ENCODE results near the gene MTG2.

DNA sequence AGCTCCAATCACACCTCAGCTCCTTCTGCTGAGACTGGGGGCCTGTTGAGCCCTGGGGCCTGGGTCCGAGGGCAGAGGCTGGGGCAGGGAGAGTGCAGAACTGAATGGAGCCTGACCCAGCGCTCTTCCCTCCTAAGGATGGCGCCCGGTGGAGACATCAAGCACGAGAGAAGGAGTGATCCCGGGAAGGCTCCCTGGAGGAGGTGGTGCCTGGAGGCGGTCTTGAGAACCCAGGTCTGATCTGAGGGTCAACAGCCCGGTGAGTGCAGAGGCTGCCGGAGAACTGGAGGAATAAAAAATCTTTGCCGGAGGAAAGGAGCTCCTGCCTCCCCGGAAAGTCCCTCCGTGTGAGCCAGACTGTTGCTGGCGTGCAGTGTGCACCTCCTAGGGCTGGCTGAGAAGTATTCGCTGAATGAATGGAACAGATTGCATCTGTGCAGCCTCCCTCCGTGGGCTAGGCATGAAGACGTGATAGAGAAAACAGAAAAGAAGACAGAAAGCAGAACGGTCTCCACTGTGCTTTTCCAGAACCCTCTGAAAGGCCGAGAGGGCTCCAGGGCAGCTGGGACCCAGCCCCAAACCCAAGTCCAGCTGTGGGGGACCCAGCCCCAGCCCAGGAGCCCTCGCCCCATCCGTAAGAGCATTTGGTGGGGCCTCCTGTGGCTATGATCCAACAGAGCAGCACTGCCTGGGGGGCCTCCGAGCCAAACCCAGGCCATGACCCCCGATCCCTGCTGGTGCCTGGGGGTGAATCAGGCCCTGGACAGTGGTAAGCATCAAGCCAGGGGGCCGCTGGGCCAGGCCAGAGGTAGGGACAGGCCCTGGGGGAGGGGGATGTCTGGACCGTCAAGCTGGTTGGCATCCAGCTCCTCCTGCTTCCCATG, 44.1 kb downstream of the MTG2 start:
- TF ChIP-seq, protein P1, sequence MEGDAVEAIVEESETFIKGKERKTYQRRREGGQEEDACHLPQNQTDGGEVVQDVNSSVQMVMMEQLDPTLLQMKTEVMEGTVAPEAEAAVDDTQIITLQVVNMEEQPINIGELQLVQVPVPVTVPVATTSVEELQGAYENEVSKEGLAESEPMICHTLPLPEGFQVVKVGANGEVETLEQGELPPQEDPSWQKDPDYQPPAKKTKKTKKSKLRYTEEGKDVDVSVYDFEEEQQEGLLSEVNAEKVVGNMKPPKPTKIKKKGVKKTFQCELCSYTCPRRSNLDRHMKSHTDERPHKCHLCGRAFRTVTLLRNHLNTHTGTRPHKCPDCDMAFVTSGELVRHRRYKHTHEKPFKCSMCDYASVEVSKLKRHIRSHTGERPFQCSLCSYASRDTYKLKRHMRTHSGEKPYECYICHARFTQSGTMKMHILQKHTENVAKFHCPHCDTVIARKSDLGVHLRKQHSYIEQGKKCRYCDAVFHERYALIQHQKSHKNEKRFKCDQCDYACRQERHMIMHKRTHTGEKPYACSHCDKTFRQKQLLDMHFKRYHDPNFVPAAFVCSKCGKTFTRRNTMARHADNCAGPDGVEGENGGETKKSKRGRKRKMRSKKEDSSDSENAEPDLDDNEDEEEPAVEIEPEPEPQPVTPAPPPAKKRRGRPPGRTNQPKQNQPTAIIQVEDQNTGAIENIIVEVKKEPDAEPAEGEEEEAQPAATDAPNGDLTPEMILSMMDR (conservative IDR thresholded peaks at IDR 0.05; ENCODE audit: low read depth in 2 of 2), result no peak
- TF ChIP-seq, protein P2, sequence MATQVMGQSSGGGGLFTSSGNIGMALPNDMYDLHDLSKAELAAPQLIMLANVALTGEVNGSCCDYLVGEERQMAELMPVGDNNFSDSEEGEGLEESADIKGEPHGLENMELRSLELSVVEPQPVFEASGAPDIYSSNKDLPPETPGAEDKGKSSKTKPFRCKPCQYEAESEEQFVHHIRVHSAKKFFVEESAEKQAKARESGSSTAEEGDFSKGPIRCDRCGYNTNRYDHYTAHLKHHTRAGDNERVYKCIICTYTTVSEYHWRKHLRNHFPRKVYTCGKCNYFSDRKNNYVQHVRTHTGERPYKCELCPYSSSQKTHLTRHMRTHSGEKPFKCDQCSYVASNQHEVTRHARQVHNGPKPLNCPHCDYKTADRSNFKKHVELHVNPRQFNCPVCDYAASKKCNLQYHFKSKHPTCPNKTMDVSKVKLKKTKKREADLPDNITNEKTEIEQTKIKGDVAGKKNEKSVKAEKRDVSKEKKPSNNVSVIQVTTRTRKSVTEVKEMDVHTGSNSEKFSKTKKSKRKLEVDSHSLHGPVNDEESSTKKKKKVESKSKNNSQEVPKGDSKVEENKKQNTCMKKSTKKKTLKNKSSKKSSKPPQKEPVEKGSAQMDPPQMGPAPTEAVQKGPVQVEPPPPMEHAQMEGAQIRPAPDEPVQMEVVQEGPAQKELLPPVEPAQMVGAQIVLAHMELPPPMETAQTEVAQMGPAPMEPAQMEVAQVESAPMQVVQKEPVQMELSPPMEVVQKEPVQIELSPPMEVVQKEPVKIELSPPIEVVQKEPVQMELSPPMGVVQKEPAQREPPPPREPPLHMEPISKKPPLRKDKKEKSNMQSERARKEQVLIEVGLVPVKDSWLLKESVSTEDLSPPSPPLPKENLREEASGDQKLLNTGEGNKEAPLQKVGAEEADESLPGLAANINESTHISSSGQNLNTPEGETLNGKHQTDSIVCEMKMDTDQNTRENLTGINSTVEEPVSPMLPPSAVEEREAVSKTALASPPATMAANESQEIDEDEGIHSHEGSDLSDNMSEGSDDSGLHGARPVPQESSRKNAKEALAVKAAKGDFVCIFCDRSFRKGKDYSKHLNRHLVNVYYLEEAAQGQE (IDR thresholded peaks at IDR 0.05; ENCODE audit: unreplicated experiment), result no peak
- no peak for TF ChIP-seq NANOG (IDR thresholded peaks at IDR 0.05; ENCODE audit: borderline replicate concordance)
- TF ChIP-seq EZH2phosphoT487 (IDR thresholded peaks at IDR 0.05; ENCODE audit: unreplicated experiment), result no peak
- no peak for TF ChIP-seq STAT1 (IDR thresholded peaks at IDR 0.05; ENCODE audit: unreplicated experiment)
- TF ChIP-seq POLR2AphosphoS5 (IDR thresholded peaks at IDR 0.05; ENCODE audit: low read depth), result no peak
- no peak for TF ChIP-seq EZH2 (IDR thresholded peaks at IDR 0.05; ENCODE audit: low read depth, unreplicated experiment)
- TF ChIP-seq ZNF331 (CRISPR knock-in tag; IDR thresholded peaks at IDR 0.05; ENCODE audit: low read depth), result no peak
- TF ChIP-seq, protein P3, sequence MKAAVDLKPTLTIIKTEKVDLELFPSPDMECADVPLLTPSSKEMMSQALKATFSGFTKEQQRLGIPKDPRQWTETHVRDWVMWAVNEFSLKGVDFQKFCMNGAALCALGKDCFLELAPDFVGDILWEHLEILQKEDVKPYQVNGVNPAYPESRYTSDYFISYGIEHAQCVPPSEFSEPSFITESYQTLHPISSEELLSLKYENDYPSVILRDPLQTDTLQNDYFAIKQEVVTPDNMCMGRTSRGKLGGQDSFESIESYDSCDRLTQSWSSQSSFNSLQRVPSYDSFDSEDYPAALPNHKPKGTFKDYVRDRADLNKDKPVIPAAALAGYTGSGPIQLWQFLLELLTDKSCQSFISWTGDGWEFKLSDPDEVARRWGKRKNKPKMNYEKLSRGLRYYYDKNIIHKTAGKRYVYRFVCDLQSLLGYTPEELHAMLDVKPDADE (IDR thresholded peaks at IDR 0.05), result no peak
- TF ChIP-seq, protein P4, sequence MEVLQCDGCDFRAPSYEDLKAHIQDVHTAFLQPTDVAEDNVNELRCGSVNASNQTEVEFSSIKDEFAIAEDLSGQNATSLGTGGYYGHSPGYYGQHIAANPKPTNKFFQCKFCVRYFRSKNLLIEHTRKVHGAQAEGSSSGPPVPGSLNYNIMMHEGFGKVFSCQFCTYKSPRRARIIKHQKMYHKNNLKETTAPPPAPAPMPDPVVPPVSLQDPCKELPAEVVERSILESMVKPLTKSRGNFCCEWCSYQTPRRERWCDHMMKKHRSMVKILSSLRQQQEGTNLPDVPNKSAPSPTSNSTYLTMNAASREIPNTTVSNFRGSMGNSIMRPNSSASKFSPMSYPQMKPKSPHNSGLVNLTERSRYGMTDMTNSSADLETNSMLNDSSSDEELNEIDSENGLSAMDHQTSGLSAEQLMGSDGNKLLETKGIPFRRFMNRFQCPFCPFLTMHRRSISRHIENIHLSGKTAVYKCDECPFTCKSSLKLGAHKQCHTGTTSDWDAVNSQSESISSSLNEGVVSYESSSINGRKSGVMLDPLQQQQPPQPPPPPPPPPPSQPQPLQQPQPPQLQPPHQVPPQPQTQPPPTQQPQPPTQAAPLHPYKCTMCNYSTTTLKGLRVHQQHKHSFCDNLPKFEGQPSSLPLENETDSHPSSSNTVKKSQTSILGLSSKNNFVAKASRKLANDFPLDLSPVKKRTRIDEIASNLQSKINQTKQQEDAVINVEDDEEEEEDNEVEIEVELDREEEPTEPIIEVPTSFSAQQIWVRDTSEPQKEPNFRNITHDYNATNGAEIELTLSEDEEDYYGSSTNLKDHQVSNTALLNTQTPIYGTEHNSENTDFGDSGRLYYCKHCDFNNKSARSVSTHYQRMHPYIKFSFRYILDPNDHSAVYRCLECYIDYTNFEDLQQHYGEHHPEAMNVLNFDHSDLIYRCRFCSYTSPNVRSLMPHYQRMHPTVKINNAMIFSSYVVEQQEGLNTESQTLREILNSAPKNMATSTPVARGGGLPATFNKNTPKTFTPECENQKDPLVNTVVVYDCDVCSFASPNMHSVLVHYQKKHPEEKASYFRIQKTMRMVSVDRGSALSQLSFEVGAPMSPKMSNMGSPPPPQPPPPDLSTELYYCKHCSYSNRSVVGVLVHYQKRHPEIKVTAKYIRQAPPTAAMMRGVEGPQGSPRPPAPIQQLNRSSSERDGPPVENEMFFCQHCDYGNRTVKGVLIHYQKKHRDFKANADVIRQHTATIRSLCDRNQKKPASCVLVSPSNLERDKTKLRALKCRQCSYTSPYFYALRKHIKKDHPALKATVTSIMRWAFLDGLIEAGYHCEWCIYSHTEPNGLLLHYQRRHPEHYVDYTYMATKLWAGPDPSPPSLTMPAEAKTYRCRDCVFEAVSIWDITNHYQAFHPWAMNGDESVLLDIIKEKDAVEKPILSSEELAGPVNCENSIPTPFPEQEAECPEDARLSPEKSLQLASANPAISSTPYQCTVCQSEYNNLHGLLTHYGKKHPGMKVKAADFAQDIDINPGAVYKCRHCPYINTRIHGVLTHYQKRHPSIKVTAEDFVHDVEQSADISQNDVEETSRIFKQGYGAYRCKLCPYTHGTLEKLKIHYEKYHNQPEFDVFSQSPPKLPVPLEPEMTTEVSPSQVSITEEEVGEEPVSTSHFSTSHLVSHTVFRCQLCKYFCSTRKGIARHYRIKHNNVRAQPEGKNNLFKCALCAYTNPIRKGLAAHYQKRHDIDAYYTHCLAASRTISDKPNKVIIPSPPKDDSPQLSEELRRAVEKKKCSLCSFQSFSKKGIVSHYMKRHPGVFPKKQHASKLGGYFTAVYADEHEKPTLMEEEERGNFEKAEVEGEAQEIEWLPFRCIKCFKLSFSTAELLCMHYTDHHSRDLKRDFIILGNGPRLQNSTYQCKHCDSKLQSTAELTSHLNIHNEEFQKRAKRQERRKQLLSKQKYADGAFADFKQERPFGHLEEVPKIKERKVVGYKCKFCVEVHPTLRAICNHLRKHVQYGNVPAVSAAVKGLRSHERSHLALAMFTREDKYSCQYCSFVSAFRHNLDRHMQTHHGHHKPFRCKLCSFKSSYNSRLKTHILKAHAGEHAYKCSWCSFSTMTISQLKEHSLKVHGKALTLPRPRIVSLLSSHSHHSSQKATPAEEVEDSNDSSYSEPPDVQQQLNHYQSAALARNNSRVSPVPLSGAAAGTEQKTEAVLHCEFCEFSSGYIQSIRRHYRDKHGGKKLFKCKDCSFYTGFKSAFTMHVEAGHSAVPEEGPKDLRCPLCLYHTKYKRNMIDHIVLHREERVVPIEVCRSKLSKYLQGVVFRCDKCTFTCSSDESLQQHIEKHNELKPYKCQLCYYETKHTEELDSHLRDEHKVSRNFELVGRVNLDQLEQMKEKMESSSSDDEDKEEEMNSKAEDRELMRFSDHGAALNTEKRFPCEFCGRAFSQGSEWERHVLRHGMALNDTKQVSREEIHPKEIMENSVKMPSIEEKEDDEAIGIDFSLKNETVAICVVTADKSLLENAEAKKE (CRISPR knock-in tag; IDR thresholded peaks at IDR 0.05), result no peak
- no peak for TF ChIP-seq JUNB (IDR thresholded peaks at IDR 0.05; ENCODE audit: unreplicated experiment)

Data from GM23338 (cell line).